H54 (cell line): ENCODE data around the gene YTHDC2.

Experiments
- DNase-seq: peaks from one replicate; pipeline ENCODE4 v3.0.0; 2011; ENCODE audit warnings: low spot score, mixed read lengths; ENCODE audit not compliant: insufficient read length
- FAIRE-seq: peaks from 3 replicates; lab custom pipeline; 2011; peaks lifted over from hg19 to GRCh38; lab: Jason Lieb, UNC
- POLR2A ChIP-seq: IDR thresholded peaks from 2 replicates; pipeline ENCODE4 v1.6.1; 2011; ENCODE audit warnings: low read depth, mild to moderate bottlenecking, low read length

Gene YTHDC2

GRCh38 chr5:113505181-113505580, 8.3 kb upstream of the YTHDC2 start:
- DNase-seq (no peak), FAIRE-seq (no peak)
- no peak for TF ChIP-seq POLR2A

DNA sequence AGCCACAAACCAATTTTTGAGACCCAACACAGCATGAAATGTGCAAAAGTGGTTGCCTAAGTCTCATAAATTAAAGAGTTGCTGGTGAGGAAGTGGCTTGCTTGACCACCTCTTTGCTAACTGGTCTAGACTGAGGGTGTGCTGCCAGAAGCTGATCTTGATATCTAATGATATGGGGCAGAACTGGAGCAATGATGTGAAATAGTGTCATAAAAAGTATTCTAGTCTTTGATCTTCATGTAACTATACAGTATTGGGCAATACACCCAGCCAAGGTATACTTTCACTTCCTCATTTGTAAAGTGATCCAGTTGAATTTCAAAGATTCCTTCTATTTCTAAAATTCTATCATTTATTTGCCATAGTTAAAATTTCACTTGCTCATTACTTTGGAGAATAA, 5.9 kb upstream of the YTHDC2 start:
- TF ChIP-seq POLR2A, result no peak
- FAIRE-seq (no peak), DNase-seq (no peak)

- no peak for TF ChIP-seq POLR2A
- DNase-seq (no peak), FAIRE-seq (no peak)
Measured at GRCh38 chr5:113508756-113509155, 4.7 kb upstream of the YTHDC2 start.

DNA sequence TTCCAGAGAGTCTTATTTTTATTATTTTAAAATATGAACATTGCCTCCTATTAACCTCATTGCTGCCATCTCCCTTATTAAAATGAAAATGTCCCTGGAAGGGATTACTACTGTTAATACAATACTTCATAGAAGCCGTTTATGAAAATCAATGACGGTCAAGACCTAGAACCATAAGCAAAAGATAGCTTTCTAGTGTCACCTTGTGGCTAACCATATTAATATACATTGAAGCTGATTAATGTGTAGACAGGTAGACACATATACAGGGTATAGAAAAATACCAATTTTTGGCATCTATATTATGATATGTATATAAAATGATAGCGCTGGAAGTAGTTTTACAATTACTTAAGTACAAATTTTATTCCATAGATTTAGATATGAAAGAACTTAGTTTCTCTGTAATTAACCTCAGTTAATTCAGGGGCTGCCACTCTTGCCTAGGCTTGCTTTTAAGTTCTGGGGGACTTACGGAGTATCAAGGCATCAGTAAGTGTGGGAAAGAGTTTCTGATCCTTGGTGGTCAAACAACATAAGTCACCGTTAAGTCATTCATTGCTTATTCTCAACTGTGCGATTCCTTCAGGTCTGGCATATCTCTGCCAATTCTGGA, 2.5 kb upstream of the YTHDC2 start:
- no peak for DNase-seq
- FAIRE-seq, result no peak
- no peak for TF ChIP-seq POLR2A

DNA sequence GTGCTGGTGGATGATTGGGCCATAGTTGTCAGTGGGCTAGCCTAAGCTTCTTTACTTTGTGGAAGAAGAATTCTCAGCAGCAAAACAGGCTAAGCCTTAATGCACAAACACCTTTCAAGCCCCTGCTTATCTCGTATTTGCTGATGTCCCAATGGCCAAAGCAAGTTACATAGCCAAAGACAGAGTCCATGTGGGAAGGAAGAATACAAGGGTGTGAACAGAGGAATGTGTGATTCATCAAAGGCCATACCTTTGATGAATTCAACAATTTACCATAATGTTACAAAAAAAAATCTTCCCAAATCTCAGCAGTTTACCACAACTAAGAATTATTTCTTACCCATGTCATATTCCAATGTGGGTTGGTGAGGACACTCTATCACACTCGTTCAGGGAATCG, 1.2 kb upstream of the YTHDC2 start:
- no peak for FAIRE-seq
- DNase-seq, result no peak
- TF ChIP-seq POLR2A, result no peak

- DNase-seq (no peak), FAIRE-seq (no peak)
- TF ChIP-seq POLR2A, result no peak
Measured at GRCh38 chr5:113514289-113514635, 768 bp downstream of the YTHDC2 start.

DNA sequence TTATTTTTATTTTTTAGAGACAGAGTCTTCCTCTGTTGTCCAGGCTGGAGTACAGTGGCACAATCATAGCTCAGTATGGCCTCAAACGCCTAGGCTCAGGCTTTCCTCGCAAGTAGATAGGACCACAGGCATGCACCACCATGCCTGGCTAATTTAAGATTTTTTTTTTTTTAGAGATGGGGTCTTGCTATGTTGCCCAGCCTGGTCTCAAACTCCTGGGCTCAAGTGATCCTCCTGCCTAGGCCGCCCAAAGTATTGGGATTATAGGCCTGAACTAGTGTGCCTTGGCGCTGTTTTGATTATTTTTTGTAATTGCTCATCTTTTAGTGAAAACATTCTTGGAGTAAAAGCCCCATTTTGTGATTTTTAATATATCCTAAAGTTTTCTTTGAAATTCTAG, 5.4 kb downstream of the YTHDC2 start:
- DNase-seq (no peak), FAIRE-seq (no peak)
- no peak for TF ChIP-seq POLR2A

DNA sequence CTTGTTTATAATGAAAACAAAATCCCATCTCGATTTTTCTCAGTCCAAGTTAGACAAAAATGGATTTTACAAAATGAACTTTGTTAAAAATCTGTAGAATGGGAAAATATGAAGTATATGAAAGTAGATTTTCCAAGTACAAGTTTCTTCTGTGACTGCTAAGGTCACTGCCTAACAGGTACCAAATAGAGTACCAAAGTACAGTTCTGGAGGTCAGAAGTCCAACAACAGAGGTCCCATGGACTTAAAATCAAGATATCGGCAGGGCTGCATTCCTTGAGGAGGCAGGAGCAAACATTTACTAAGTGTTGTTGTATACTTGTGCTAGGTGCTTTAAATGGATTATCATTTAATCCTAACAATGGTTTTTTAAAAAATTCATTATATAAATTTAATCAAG, 5.9 kb downstream of the YTHDC2 start:
- FAIRE-seq, result no peak
- TF ChIP-seq POLR2A, result no peak

GRCh38 chr5:113520429-113520828, 6.9 kb downstream of the YTHDC2 start:
- peak; percentile 88 for FAIRE-seq

More for the DNA sequence above, 5.9 kb downstream of the YTHDC2 start:
- no peak for DNase-seq

DNA sequence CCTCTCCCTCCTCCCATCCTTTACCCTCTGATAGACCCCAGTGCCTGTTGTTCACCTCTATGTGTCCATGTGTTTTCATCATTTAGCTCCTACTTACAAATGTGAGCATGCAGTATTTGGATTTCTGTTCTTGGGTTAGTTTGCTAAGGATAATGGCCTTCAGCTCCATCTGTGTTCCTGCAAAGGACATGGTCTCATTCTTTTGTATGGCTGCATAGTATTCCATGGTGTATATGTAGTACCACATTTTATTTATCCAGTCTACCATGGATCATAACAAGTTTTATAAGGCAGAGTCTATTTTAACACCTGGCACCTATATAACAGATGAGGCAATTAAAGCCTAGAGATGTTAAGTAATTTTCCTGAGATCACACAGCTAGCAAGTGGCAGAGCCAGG, 7.4 kb downstream of the YTHDC2 start:
- DNase-seq, result no peak

More at GRCh38 chr5:113520429-113520828, 6.9 kb downstream of the YTHDC2 start:
- no peak for TF ChIP-seq POLR2A
- DNase-seq, result peak; percentile 6

GRCh38 chr5:113523168-113523567, 9.7 kb downstream of the YTHDC2 start:
- TF ChIP-seq POLR2A, result no peak
- DNase-seq (no peak), FAIRE-seq (peak; percentile 30)

More for the DNA sequence above, 7.4 kb downstream of the YTHDC2 start:
- no peak for FAIRE-seq
- TF ChIP-seq POLR2A, result no peak

GRCh38 chr5:113524927-113525326, 11.4 kb downstream of the YTHDC2 start:
- no peak for TF ChIP-seq POLR2A
- peak; percentile 6 for FAIRE-seq
- DNase-seq, result no peak

DNA sequence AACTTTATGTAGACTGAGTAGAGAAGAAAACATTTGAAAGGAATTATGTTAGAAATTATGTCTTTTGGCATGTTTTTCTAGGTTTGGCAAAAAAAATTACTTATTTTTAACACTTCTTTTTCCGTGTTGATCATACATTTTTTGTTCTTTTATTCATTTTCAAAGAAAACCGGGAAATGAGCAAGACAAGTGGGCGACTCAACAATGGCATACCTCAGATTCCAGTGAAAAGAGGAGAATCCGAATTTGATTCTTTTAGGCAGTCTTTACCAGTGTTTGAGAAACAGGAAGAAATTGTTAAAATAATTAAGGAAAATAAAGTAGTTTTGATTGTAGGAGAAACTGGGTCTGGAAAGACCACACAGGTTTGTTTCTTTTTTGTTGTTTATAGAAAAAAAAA, 12.9 kb downstream of the YTHDC2 start:
- DNase-seq (no peak), FAIRE-seq (no peak)
- TF ChIP-seq POLR2A, result no peak

DNA sequence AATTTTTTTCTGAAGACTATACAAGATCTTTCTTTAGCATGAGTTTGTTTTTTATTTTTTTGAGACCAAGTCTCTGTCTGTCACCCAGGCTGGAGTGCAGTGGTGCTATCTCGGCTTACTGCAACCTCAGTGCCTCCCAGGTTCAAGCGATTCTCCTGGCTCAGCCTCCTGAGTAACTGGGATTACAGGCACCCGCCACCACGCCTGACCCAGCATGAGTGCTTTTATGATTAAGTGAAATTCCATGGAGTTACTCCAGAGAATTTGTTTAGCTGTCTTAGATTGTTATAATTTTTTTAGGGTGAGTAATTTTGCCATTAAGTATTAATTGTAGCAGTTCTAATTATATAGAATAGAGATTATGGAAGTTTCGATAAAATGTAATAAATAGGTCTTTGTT, 14.3 kb downstream of the YTHDC2 start:
- no peak for DNase-seq
- FAIRE-seq, result no peak
- no peak for TF ChIP-seq POLR2A

DNA sequence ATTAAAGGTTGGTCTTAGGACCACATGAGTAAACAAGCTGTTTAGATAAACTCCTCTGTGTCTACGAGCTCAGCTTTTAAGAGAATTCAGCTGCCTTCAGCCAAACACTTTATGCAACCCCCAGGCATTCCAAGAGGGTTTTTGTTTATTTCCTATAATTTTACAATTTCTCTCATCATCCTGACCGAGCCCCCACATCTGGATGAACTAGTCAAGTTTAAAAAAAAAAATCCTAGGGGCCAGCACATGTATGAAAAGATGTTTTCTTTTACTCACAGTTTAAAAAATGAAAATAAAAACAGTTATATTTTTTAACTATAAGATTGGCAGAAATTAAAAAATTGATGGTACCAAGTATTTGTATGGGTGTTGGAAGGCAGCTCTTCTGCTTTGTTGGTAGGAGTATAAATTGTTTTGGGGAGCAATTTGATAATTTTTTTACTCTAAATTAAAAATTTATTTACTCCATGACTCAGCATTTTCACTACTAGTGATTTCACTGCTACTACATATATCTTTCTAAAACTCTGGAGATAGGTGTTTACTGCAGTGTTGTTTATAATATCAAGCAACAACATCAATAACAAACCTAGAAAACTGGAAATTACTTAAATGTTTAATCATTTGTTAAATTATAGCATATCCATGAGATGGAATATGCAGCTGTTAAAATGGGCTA, 18.1 kb downstream of the YTHDC2 start:
- DNase-seq, result no peak
- no peak for FAIRE-seq
- TF ChIP-seq POLR2A, result no peak

- FAIRE-seq (no peak), DNase-seq (no peak)
- no peak for TF ChIP-seq POLR2A
Measured at GRCh38 chr5:113538313-113538712, 24.8 kb downstream of the YTHDC2 start.
